Limb (tissue), 2 donors: ENCODE data around the gene NFKB2.

Experiments used
- DNase-seq, 2 donors: peaks; one replicate each; pipeline ENCODE4 v3.0.0-alpha.2; 2016; ENCODE audit errors: extremely low spot score in 2 of 2

NFKB2 gene

GRCh38 chr10:102422545-102423129 is 27.1 kb downstream of the NFKB2 start:
- peak in 1 of 2 donors; percentile 73 for DNase-seq

DNA sequence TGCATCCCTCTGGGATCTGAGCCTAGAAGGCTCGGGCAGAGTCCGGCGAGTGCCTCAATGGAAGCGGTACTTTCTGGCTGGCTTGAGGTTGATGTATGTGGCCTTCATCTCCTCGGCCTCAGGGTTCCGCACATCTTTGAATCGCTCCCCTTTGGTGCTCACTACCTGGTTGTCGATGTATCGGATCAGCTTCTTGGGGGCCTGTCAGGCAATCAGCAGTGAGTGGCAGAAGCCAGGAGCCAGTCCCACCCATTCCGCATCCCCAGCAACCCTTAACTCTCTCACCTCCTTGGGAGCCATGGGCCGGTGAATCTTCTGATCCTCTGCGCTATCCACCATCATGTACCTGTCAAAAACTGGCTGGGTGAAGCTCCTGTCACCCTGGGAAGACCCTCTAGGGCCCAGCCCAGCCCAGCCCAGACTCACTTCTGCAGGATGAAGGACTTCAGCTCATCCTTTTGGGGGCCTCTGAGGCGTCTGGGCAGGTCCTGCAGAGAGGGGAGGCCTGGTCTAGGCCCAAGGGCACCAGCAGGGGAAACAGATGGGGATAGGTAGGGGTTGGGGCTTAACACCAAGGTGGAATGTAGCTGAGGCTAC is 28.0 kb downstream of the NFKB2 start:
- DNase-seq: no peak

DNA sequence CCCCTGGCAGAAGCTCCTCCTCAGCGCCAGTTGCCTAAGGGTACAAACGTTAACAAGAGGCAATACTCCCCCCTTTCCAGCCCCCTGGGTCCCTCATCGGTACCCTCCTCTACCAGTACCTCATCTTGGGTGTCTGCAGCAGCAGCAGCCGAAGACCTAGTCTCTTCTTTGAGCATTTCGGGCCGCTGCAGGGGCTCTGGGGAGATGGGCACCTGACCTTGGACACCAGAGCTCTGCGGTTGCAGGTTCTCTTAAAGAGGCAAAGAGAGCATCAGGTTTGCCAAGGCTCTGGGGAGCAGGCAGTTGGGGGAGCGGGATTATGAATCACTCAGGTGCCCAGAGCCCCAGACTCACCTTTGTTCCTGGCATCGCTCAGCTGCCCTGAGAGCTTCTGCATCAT is 28.6 kb downstream of the NFKB2 start:
- no peak for DNase-seq

- DNase-seq: peak in 1 of 2 donors; percentile 29
Observed at GRCh38 chr10:102424916-102425315, 29.4 kb downstream of the NFKB2 start.

DNA sequence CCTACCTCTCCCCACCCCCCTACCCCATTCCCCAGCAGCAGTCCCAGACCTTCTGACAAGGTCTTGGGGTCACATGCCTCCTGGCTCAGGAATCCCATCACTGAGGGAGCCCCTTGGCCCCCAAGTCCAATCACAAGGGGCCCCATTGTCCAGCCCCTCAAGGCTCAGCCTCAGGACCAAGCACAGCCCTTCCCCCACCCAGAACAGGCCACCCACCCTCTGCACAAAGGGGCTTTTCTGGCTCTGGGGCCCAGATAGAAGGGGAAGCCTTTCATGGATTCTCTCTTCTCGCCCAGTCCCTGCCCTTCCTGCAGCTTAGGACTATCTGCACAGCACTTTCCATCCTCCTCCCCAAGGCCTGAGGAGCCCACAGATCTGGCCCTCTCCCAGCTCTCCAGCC is 29.9 kb downstream of the NFKB2 start:
- DNase-seq: peak in 1 of 2 donors; percentile 40

GRCh38 chr10:102426803-102427287 is 31.3 kb downstream of the NFKB2 start:
- DNase-seq: no peak

- DNase-seq: no peak
Observed at GRCh38 chr10:102429468-102429867, 34.0 kb downstream of the NFKB2 start.

DNA sequence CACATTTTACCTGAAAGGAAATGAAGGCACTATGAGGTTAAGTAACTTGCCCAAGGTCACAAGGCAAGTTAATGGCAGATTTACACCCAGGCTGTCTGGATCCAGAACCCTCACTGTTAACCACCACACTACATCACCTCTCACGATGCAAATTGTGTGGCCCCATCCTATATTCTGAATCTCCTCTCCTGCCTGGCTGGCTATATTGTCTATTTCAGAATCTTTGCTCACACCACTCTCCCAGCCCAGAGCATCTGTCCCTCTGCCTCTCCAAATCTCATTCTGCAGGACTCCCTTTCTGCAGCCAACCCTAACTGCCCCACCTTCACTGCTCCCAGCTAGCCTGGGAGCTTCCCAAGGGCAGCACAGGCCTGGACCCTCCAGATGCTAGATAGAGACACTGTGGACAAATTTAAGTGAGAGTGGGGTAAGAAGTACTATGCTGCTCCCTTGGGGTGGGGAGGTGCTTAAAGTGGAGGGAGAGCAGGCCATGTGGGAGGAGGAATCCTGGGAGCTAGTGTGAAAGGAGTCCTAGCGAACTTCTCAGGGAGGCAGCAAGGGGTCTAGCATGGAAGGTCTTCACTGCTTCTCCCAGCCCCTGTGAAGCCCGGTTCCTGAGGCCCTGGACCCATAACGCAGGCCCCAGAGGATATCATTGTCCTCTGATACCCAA is 36.1 kb downstream of the NFKB2 start:
- DNase-seq: no peak

DNA sequence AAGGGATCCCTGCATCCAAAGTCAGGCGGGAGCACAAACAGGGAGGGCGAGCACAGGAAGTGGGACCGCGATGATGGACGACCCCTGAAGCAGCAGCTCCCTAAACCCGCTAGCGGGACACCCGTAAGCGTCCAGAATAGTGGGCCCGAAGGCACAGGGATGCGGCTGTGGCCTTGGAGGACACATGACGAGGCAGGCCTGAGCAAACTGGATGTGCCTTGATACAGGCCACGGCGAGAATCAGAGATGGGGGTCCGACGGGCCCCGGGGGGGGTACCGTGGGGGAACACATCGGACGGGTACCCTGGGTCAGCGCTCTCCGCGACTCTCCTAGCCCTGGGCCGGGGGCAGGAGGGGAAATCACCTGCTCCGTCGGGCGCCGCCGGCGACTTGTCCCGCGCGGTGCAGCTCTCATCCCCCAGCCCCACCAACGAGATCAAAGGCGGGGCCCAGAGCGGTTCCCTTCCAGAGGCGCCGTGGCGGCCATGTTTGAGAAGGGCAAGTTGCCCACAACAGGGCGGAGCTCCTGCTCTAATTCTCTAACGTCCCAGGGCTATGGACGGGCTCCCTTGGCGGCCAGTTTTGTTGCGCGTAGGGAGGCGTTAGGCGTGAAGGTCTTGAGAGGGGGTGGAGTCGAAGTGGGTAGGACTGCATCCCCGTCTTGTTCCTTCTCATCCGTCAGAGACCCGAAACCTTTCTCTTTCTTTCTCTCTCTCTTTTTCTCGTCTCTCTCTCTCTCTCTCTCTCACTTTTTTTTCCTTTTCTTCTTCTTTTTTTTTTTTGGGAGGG is 36.9 kb downstream of the NFKB2 start, which contains the start of gene CUEDC2:
Gene CUEDC2, minus strand, starts transcription at position 413 of the 789 bp plus-strand sequence. CDS start 7,386 bp downstream, outside the sequence.
- DNase-seq: peak; percentile 95 to 98

DNA sequence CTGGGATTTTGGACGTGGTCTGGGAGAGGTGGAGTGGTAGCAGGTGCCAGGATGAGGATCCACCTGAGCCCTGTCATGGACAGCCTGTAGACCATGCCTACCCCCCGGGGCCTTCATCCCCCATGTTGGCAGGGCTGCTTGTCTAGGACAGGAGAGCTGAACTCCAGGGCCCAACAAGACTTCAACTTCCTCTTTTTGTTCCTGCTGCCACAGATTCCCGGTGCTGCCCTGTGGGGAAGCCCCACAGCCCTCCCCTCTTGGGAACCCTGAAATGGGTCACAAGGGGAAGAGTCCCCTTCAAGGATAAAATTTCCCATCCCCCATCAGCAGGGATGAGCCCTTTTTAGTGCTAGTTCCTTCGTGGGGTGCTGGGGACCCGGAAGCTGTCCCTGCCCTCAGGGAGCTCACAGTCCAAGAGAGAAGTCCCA is 38.1 kb downstream of the NFKB2 start:
- no peak for DNase-seq

DNA sequence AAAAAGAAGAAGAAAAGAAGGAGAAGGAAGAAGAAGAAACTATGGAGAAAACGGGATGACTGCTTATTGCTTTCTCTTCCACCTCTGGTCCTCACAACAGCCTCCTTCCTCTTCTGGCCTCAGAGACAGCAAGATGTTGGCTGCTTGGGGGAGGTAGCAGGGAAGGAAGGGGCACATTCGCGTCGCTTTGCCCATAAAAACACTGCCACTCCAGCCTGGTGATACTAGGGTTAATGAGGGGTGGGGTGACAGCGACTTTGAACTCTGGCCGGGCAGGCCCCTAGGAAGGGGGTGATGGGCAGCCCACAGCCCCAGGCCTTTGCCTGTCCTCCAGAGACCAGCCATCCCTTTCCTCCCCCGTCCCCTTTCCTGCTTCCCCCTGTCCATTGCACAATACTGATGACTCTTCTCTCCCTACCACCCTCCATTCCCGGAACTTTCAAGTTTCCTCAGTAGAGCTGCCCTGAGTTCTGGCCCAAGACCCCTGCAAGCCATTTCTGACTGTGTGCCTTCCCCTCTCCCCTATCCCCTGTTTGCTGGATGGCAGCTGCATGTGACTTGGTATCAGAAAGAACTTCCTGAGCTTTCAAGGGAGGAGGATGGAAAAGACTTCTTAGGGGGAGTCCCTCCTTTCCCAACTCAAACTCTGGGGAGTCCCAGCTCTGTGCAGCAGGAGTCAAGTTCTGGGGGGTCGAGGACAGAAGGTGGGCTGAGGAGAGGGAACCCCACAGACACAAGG is 39.1 kb downstream of the NFKB2 start:
- no peak for DNase-seq

DNA sequence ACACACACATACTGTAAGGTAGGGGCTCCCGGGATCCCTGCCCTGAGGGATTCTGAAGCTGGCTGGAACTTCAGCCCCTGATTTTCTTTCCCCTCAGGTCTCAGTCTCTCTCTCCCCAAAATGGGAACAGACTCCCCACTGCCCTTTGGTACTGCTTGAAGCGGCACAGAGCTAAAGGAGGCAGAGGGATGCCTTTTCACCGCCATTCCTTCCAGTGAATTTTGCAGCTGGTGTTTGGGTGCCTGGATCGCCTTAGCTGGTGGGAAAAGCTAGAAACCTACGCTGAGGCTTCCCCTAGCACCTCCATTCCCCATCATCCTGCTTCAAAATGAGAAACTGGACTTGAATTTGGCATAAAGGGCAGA is 39.6 kb downstream of the NFKB2 start:
- DNase-seq: no peak

DNA sequence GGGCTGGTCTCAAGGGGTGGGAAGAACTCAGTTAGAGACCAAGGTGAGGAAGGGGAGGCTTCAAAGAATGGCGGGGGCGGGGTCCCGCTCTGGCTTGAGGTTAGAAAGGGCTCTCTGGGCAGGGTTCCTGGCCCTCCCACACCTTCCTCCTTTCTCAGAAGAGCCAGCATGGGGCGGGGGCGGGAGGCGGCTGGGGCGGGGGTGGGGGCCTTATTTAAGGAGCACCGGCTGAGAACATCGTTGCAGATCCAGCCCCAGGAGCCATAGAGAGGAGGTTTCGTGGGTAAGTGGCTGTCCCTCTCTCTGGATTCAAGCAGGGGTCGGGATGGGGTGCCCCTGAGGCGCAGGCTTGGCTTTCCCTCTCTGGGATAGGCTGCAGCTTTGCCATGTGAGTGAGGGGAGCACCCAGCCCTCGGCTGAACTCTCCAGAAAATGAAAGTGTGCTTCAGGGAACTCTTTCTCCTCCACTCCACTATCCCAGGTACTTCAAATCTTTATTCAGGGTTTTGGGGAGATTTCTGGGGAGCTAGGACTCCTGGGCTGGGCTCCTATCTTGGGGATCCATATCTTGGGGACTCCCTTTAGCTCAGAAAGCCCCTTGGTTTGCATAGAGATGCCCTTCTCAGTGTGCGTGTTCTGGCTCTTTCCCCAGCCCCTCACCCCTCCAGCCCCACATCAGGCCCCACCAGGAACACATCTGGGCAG is 40.2 kb downstream of the NFKB2 start:
- DNase-seq: peak in 1 of 2 donors; percentile 26

DNA sequence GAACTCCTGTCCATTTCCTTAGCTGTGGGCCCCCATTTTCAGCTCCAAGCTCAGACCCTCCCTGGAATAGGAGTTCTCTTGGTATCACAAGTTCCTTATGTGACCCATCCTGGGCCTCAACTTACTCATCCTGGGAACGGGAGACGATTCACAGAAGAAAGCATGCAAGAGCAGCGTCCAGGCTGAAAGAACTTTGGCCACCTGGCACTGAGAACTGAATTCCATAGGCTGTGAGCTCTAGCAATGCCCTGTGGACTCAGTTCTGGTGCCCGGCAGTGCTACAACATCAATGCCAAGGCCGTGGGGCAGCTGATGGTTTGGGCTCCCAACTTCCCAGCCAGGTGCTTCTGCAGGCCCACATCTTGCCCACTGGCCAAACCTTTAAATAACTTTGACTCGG is 40.8 kb downstream of the NFKB2 start:
- DNase-seq: no peak

- no peak for DNase-seq
Observed at GRCh38 chr10:102437515-102437914, 42.0 kb downstream of the NFKB2 start.

DNA sequence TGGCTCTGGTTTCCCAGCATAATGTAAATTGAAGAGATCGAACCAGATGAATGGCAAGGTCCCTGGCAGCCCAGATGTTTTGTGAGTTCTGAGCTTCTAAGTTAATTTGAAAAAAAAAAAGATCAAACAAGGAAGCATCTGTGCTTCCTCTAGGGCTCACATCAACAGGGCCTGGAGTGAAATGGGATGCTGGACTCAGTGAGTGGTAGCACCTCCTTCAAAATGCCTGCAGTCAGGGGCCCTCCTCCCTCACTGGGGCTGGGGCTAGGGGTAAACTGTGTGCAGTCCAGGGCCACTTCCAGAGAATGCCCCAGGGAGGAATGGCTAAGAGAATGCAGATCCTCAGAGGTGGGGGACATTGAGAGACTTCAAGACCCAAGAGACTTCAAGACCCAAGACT is 42.9 kb downstream of the NFKB2 start:
- no peak for DNase-seq

DNA sequence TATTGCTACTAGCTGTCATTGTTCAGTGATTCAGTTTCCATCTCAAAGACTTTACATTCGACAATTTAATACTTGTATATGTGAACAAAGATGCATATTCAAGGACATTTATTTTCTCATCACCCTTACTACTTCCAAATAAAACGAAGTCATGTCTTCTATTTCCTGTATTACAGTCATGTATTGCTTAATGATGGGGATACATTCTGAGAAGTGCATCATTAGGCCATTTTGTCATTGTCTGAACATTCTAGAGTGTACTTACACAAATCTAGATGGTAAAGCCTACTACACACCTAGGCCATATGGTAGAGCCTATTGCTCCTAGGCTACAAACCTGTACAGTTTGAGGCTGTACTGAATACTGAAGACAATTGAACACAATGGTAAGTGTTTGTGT is 49.3 kb downstream of the NFKB2 start:
- DNase-seq: no peak

- peak in 1 of 2 donors; percentile 65 for DNase-seq
Observed at GRCh38 chr10:102449321-102450123, 54.0 kb downstream of the NFKB2 start.

GRCh38 chr10:102450124-102450373 is 54.5 kb downstream of the NFKB2 start:
- DNase-seq: no peak
